ENCODE results near the gene DUSP15. TPM values are rescaled to one million over a fixed set of nuclear protein-coding genes. Genes with fewer than 3 reads are reported as not detected.
A peak's percentile ranks its signal among the peaks of the same experiment; 100 is the strongest.

Gene DUSP15
- total and polyA plus RNA-seq, 2 of the 8 experiments (the other 6 are each of a cell fraction or from before 2014, with no cell fraction given): 0.91 to 3.2 TPM

- Histone ChIP-seq H2BK120ac (replicated peaks; ENCODE audit: low read depth, low read length) (no peak overlapping the region), H4K20me1 (replicated peaks in 1 of 2; ENCODE audit: control insufficient read depth in 1 of 2, insufficient read depth in 2 of 2, low read length in 2 of 2) (peaks cover 0 to 4% of the 10 kb centered on the region in 2 experiments), H3K9me3 (ENCODE audit: insufficient read depth in 2 of 2, low read depth in 1 of 2, low read length in 1 of 2) (no peaks in the 10 kb centered on the region), H3K9ac (replicated peaks in 1 of 4; ENCODE audit: extremely low read depth in 1 of 4, low read depth in 3 of 4, low read length in 3 of 4) (no peak overlapping the region; a peak in 1 of 7 replicates), H2BK20ac (ENCODE audit: low read length) (no peak overlapping the region), H3K27me3 (replicated peaks in 1 of 4; ENCODE audit: control insufficient read depth in 3 of 4, extremely low read depth in 1 of 4, insufficient read depth in 3 of 4, low read length in 3 of 4) (peaks cover 12 to 25% (median 18%) of the 10 kb centered on the region in 4 experiments), H3K4me2 (ENCODE audit: insufficient read depth in 1 of 2, low read depth in 2 of 2, low read length in 2 of 2) (no peak overlapping the region), H2BK12ac (ENCODE audit: low read depth, low read length) (no peak overlapping the region), H4K91ac (replicated peaks; ENCODE audit: insufficient read length, low read length) (no peak overlapping the region), H4K5ac (ENCODE audit: insufficient read length, low read depth, low read length) (no peak overlapping the region), H2BK15ac (ENCODE audit: low read length) (no peak overlapping the region), H3K79me2 (ENCODE audit: control insufficient read depth in 1 of 2, insufficient read depth in 2 of 2, low read length in 2 of 2) (no peaks in the 10 kb centered on the region), H2AK5ac (ENCODE audit: low read depth, low read length) (no peak overlapping the region), H3K4me1 (replicated peaks in 1 of 4; ENCODE audit: control insufficient read depth in 3 of 4, insufficient read depth in 4 of 4, low read length in 3 of 4) (peaks cover 3 to 28% (median 17%) of the 10 kb centered on the region in 4 experiments), H4K8ac (ENCODE audit: extremely low read depth, insufficient read depth, low read length) (no peak overlapping the region), H3K18ac (ENCODE audit: extremely low read depth, low read length) (no peak overlapping the region), H3K4ac (replicated peaks; ENCODE audit: insufficient read length, low read depth, low read length) (no peak overlapping the region), H3K14ac (ENCODE audit: insufficient read length) (no peak overlapping the region), H3K79me1 (ENCODE audit: low read depth, low read length) (no peaks in the 10 kb centered on the region), H3K56ac (replicated peaks; ENCODE audit: insufficient read length, low read depth, low read length) (no peak overlapping the region), H3K4me3 (ENCODE audit: extremely low read depth in 1 of 4, insufficient read depth in 2 of 4, low read depth in 3 of 4, low read length in 4 of 4) (no peak overlapping the region), H3K27ac (ENCODE audit: low read depth, low read length) (no peak overlapping the region), H2AFZ (ENCODE audit: low read length) (no peak overlapping the region), H3K36me3 (ENCODE audit: control insufficient read depth in 2 of 4, insufficient read depth in 4 of 4, low read length in 3 of 4) (no peaks in the 10 kb centered on the region), H3K23me2 (ENCODE audit: low read depth, low read length) (peaks cover 16% of the 10 kb centered on the region), H2BK5ac (ENCODE audit: low read depth, low read length) (no peak overlapping the region), H3K23ac (ENCODE audit: insufficient read length) (no peak overlapping the region)
- TF ChIP-seq E2F6 (IDR thresholded peaks at IDR 0.05) (no peak), KDM4A (IDR thresholded peaks at IDR 0.05; ENCODE audit: low read depth, low read length, severe bottlenecking) (no peak), SIX5 (IDR thresholded peaks at IDR 0.05; ENCODE audit: low read depth, low read length) (no peak), KDM1A (IDR thresholded peaks at IDR 0.05; ENCODE audit: borderline replicate concordance, low read length) (peak; percentile 60; the same call in 1 of the 2 replicates), POLR2A (IDR thresholded peaks at IDR 0.05; ENCODE audit: control extremely low read depth in 1 of 2, low read depth in 2 of 2, low read length in 2 of 2) (no peak)
- CTCF ChIA-PET (ENCODE audit: partially characterized antibody): interaction anchor here (0.7 to 4.4 kb wide), 6 partner anchors 12 to 170 kb away, joined by 3 to 26 read pairs (median 4); no protein-coding TSS in a partner anchor
- 94% methylated on average over 12 of the region's 12 CpGs; no CpG with 5 or more reads in 1 of the 2 experiments for WGBS, 2 experiments (ENCODE audit: extremely low coverage in 1 of 2, insufficient coverage in 1 of 2, insufficient read length in 1 of 2, insufficient replicate concordance in 2 of 2, low coverage in 1 of 2, low lambda C conversion rate in 2 of 2, missing lambda C conversion rate in 1 of 2)
- POLR2A ChIA-PET (ENCODE audit: partially characterized antibody): interaction anchor here (1.0 kb wide), 1 partner anchor 8 kb away, joined by 3 read pairs; no protein-coding TSS in a partner anchor
- peak; percentile 28 for FAIRE-seq
- DNase-seq (ENCODE audit: low read depth in 1 of 2, low spot score in 2 of 2): no peak
Measured at GRCh38 chr20:31864521-31865400, 5.6 kb downstream of the DUSP15 start.

All from H1 (cell line).